HG03280 (cell line): ENCODE results near the gene CLOCK.
"Not testable (repeated sequence)": the region's sequence is repeated elsewhere in the genome, so short reads cannot be mapped to it uniquely, and the experiment has no call there.

Experiments used
- ATAC-seq: cut with Tn5 transposase; IDR thresholded peaks from one replicate; pipeline ENCODE4 v1.9.1; 2021; ENCODE audit warnings: mild to moderate bottlenecking, moderate library complexity; ENCODE audit not compliant: unreplicated experiment

Gene CLOCK, protein sequence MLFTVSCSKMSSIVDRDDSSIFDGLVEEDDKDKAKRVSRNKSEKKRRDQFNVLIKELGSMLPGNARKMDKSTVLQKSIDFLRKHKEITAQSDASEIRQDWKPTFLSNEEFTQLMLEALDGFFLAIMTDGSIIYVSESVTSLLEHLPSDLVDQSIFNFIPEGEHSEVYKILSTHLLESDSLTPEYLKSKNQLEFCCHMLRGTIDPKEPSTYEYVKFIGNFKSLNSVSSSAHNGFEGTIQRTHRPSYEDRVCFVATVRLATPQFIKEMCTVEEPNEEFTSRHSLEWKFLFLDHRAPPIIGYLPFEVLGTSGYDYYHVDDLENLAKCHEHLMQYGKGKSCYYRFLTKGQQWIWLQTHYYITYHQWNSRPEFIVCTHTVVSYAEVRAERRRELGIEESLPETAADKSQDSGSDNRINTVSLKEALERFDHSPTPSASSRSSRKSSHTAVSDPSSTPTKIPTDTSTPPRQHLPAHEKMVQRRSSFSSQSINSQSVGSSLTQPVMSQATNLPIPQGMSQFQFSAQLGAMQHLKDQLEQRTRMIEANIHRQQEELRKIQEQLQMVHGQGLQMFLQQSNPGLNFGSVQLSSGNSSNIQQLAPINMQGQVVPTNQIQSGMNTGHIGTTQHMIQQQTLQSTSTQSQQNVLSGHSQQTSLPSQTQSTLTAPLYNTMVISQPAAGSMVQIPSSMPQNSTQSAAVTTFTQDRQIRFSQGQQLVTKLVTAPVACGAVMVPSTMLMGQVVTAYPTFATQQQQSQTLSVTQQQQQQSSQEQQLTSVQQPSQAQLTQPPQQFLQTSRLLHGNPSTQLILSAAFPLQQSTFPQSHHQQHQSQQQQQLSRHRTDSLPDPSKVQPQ

DNA sequence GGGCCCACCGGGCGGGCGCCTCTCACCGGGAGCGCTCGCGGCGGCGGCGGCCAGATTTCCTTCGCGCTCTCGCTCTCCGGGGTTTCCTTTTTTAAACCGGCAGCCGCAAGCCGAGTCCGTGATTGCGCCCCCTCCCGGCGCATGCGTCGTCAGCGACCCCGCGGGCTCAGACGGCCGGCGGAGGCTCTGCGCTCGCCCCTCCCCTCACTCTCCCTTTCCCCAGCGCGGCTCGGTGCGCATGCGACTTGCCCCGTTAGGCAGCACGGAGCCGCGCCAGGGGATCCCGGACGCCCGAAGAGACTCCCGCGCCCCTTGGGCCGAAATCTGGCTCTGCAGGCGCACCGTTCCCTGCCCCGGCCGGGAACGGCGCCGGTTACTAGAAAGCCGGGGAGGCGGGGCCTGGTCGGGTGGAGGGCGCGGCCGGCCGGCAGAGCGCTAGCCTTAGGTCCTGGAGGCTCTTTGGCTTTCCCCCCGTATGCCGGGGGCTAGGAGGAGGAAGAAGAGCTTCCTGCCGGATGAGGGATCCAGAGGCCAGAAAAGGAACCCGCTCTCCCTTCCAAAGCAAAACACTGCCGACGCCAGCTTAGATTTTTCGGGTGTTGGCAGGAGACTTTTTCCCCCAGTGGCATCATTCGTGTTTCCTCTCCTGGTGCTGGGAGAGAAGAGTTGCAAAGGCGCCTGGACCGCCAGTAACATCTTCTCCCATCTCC, at the start of gene CLOCK:
Gene CLOCK (minus strand): TSS at position 154 of the 710 bp plus-strand sequence. CDS start 64,124 bp downstream, outside the sequence.
- ATAC-seq: peak; percentile 73

DNA sequence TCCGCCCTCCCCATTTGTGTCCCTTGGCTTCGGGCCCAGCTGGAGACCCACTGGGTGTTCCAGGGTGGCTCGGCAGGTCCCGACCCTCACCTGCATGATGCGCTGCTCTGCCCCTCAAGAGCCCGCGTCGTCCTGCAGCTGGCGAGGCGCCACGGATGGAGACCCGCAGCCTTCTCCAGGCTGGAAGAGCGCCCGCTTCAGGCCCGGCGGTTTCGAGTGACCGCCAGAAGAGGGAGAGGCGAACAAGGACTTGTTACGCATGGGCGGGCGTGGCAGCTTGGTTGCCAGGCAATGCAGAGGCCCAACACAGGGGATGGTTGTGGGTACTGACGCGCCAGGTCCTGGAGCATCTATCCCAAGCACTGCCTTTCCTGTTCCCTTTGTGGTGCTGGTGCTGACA, 45.3 kb upstream of the CLOCK start, which contains the start of gene PDCL2:
Gene PDCL2 (minus strand): TSS at position 232 of the 400 bp plus-strand sequence. CDS start 136 bp downstream, at position 96.
- ATAC-seq: no peak

DNA sequence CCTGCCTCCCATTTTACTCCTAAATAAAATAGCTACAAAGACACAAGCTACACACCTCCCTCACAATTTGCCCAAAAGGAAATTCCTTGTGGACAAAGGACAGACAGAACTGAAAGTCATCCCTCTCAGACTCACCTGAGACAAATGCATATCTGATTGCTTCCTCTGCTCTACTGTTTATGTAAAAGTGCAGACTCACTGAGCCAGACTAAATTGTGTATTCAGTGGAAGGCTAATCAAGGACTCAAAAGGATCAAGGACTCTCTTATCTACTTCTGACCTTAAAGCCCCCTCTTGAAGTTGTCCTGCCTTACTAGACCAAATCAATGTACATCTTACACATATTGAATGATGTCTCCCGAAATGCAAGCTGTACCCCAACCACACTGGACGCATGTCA, 41.5 kb upstream of the CLOCK start:
- ATAC-seq: no peak

GRCh38 chr4:55582773-55583172, 36.1 kb upstream of the CLOCK start:
- ATAC-seq: not testable (repeated sequence)

- ATAC-seq: no peak
Observed at GRCh38 chr4:55578341-55579010, 31.8 kb upstream of the CLOCK start.

- no peak for ATAC-seq
Observed at GRCh38 chr4:55575513-55575912, 28.8 kb upstream of the CLOCK start.

DNA sequence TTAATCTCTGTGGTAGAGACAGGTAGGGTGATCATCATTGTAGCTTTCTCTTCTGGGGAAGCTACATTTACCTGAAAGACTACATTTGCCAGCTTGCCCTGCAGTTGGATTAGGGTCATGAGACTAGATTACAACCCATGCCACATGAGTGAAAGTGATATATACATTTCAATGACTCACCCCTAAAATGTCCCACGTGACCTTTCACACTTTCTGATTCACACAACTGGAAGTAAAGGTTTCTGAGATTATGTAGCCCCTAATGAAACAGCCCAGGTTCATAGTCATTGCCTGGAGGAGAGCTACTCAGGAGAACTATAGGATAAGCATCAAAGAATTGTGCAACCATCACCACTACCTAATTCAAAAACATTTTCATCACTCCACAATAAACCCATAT, 27.5 kb upstream of the CLOCK start:
- no peak for ATAC-seq

DNA sequence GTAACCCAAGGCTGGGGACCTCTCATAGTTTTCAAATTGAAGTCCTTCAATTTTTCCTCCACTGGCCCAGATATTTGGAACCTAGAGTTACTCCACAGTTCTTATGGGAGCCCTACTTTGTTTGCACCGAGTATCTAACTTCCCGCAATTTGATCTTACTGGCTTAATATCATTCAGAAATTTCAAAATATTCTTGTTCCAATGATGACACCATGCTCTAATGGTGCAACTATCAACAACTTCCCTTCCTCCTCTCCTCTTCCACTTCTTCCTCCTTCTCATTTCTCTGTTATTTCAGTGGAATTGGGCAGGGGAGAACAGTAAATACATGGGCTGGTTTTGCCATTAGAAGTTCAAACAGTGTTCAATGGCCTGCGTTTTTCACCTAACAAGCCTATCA, 25.1 kb upstream of the CLOCK start:
- ATAC-seq: no peak

DNA sequence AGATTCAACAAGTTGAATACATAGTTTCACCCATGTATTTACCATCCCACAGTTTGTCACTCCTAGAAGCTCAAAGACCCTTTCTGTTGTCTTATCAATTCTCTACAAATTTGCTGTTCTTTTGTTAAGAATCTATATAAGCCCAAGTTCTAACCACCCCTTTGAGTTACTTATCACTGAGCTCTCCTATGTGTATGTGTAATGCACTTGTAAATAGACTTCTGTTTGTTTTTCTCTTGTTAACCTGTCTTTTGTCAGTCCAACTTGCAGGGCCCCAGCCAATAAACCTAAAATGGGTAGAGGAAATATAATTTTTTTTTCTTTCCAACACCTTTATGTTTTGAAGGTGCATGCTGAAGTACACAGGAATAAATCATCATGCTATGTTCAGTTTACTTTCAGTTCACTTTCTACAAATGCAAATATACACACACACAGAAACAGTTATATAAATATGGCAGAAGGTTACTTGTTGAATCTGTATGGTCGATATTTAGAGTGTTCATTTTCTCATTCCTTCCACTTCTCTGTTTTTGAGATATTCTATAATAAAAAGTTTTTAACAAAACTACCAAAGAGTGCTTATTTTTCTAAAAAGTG, 22.3 kb upstream of the CLOCK start:
- ATAC-seq: no peak

GRCh38 chr4:55561889-55562288, 15.2 kb upstream of the CLOCK start:
- ATAC-seq: peak; percentile 99

- ATAC-seq: no peak
Observed at GRCh38 chr4:55560096-55560495, 13.4 kb upstream of the CLOCK start.

- ATAC-seq: no peak
Observed at GRCh38 chr4:55554453-55555030, 7.8 kb upstream of the CLOCK start.

GRCh38 chr4:55553441-55554201, 6.9 kb upstream of the CLOCK start:
- ATAC-seq: peak; percentile 70

DNA sequence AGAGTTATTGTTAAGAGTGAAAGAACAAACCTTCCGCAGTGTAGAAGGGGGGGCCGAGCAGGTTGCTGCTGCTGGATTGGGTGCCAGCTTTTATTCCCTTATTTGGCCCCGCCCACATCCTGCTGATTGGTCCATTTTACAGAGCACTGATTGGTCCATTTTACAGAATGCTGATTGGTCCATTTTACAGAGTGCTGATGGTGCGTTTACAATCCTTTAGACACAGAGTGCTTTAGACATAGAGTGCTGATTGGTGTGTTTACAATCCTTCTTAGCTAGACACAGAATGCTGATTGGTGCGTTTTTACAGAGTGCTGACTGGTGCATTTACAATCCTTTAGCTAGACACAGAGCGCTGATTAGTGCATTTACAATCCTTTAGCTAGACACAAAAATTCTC, 5.3 kb upstream of the CLOCK start:
- not testable (repeated sequence) for ATAC-seq

DNA sequence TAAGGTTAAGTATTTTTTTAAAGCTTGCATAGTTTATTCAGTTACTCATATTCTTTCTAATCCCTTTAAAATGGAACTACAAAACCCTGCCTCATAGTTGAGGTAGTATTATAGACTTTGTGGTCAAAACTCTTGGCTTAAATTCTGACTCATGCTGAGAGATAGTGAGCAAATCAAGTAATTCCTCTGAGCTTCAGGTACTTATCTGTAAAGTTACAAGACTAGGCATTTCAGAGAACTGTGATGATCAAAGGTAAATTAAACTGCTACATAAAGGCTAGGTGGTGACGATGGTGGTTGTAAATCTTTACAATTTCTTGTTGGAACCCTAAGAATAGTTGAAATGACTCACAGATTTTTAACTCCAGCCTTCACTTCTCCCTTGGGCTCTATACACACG, 3.2 kb upstream of the CLOCK start:
- ATAC-seq: no peak

DNA sequence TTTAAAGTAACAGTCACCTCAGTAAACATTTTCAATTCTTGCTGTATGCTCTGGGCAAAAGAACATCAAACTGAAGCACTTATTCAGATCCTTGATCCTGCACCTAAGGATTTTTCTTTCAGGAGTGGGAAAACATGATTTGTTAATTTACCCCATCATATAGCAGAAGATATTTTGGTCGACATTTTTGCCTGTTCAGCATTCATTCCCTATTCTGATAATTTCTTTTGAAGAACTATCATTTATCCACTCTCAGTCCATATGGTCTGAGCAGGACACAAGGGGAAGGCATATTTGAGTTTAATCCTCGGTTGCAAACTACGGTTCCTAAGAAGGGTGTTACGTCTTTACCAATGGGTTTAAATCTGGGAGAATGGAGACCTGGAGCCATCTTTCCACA, 1.2 kb upstream of the CLOCK start:
- ATAC-seq: no peak

- no peak for ATAC-seq
Observed at GRCh38 chr4:55547466-55547770, 709 bp upstream of the CLOCK start.

DNA sequence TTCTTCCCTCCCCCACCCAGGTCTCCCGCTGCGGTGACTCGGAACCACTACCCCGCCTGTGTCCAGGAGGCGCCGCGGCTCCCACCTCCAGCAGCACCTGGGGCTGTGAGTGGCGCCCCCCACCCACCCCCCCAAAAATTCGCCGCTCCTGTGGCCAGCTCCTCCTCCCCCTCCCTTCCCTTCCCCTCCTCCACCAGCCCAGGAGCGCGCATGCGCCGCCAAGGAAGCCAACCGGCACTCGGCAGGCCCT, 278 bp downstream of the CLOCK start:
- peak; percentile 43 for ATAC-seq

DNA sequence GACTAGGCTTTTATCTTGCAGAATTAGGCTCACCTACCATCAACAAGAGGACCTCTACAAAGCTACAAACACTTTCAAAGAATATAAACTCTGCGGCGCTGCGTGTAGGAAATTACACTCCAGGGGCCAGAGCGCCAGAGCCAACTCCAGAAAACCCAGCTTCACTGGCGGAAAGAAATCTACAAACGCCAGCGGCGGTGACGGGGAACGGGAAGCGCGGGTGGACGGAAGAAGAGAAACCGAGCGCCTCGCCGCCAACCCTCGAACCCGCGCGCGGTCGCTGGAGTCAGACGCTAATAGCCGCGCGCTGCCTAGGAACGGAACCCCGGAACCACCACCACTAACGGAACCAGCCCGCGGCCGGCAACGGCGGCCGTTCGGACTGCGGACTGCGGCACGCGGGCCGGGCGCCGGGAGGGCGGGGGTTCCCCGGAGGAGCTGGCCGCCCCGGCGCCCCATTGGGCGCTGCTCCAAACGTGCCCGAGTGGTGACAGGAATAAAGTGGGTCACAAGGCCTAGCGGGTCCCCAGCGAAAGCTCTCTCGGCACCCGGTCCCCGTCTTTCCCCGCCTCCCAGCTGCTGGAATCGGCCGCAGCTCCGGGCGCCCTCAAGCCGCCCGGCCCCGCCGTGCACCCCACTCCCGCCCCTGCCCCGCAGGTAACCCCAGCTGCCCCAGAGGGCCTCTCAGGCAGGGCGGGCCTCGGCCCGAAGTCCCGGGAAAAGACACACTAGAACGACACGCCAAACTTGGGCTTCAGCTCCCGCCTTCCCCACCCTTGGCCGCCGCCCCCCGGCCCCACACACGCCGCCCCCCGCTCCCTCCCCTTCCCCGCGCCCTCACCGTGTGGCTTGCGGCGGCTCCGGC, 836 bp downstream of the CLOCK start:
- peak; percentile 50 for ATAC-seq
